ENCODE results near the gene PAPOLA. TPM values are rescaled to one million over a fixed set of nuclear protein-coding genes. Genes with fewer than 3 reads are reported as not detected.

The PAPOLA gene
- total RNA-seq, 3 donors from 2014 or later, result 110 to 254 (median 187) TPM

DNA sequence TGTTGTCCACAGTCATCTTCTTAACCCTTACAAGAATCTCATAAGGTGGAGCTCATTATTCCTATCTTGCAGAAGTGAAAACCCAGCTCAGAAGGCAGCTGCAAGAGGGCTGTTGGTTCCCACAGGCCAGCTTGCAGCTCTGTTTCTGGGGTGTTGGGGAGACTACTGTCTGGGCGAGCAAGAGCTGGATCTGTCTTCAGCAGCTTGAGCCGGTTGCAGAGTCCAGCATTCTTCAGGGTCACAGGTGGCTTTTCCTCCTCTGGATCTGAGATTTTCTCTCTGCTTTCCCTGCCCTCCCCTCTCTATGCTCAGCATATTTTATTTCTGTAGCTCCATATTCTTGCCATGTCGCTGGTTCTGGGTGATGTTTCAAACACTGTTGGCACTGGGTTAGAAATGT is 87.4 kb downstream of the PAPOLA start:
- H3K27ac ChIP-seq, result no peak overlapping the region
- no peaks in the 10 kb centered on the region for H3K36me3 ChIP-seq
- no peaks in the 10 kb centered on the region for H3K4me1 ChIP-seq
- intact Hi-C loops (cut with DNase I; ENCODE audit: low total_unique reads), result no loop called here
- H3K9me3 ChIP-seq, result no peaks in the 10 kb centered on the region
- peaks cover 0 to 37% of the 10 kb centered on the region in 2 donors for H3K27me3 ChIP-seq
- H3K4me3 ChIP-seq, result no peak overlapping the region
- TF ChIP-seq POLR2A (IDR thresholded peaks at IDR 0.05) (no peak), POLR2AphosphoS5 (IDR thresholded peaks at IDR 0.05) (no peak)
- TF ChIP-seq, protein P1, sequence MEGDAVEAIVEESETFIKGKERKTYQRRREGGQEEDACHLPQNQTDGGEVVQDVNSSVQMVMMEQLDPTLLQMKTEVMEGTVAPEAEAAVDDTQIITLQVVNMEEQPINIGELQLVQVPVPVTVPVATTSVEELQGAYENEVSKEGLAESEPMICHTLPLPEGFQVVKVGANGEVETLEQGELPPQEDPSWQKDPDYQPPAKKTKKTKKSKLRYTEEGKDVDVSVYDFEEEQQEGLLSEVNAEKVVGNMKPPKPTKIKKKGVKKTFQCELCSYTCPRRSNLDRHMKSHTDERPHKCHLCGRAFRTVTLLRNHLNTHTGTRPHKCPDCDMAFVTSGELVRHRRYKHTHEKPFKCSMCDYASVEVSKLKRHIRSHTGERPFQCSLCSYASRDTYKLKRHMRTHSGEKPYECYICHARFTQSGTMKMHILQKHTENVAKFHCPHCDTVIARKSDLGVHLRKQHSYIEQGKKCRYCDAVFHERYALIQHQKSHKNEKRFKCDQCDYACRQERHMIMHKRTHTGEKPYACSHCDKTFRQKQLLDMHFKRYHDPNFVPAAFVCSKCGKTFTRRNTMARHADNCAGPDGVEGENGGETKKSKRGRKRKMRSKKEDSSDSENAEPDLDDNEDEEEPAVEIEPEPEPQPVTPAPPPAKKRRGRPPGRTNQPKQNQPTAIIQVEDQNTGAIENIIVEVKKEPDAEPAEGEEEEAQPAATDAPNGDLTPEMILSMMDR (IDR thresholded peaks at IDR 0.05), result no peak
- DNase-seq (ENCODE audit: low spot score in 2 of 2), result no peak

DNA sequence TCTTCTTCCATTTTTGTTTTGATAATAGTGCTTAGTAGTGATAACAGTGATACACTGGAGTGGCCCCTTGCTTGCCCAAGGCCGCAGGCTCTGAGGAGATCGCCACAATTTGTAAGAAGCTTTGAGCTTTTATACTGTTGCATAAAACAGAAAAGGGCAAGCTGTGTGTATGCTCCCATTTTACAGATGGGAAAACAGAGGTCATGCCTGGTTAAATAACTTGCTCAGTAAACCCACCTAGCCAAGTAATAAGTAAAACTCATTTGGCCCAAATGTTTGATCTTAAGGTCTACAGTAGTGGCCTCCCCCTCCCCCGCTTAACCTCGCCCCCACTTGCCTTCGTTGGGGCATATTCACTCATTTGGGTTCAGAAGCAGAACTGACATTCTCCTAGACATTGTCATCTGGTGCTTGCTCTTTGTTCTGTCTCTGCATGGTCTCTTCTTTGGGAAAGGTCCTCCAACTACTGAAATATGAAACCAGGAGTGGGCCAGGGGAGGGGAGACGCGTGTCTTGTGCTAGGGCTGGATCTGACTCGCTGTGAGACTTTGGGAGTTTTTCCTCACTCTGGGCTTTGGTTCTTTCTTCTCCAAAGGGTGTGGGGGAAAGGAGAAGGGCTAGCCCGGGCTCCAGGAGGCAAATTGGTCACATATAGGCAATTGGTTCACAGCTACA is 88.1 kb downstream of the PAPOLA start:
- Histone ChIP-seq H3K4me1 (no peaks in the 10 kb centered on the region), H3K36me3 (no peaks in the 10 kb centered on the region), H3K27me3 (peaks cover 0 to 32% of the 10 kb centered on the region in 2 donors), H3K4me3 (no peak overlapping the region), H3K9me3 (no peaks in the 10 kb centered on the region), H3K27ac (no peak overlapping the region)
- no peak for DNase-seq (ENCODE audit: low spot score in 2 of 2)
- intact Hi-C loops (cut with DNase I; ENCODE audit: low total_unique reads), result no loop called here
- TF ChIP-seq POLR2AphosphoS5 (IDR thresholded peaks at IDR 0.05), result no peak
- no peak for TF ChIP-seq POLR2A (IDR thresholded peaks at IDR 0.05)
- TF ChIP-seq, protein P1 (IDR thresholded peaks at IDR 0.05), result no peak

DNA sequence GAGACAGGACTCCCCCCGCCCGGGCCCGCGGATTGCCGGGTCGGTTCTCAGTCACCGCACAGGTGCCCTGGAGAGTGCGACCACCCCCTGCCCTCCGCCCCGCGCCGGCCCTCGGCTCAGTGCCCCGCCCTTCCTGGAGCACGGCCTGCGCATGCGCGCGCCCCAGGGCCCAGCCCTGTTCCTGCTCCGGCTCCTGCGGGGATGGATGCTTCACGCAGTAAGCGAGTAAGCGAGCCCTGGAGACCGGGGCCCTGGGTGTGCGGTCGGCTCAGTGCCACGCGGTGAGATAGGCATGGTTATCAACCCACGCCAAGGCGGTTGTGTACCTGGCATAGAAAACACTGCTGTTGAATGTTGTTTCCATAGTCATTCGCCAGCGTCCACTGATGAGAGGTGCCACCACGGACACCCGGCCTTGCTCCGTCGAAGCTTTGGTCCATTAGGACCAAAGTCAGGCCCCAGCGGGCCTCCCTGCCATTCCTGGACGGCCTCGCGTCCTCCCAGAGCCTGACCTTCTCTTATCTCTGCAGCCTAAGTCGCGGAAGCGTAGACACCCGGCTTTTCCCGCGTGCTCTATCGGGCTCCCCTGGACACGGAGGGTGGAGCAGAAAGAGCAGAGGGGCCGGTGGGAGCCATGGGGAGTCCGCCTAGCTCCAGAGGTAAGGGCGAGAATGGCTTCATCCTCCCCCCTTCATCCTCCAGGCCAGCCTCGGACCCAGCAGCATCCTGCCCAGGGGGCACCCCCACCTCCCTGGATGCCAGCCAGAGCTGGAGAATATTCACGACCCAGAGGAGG is 90.6 kb downstream of the PAPOLA start:
- intact Hi-C loops (cut with DNase I; ENCODE audit: low total_unique reads), result no loop called here
- peaks cover 0 to 20% of the 10 kb centered on the region in 2 donors for H3K27me3 ChIP-seq

DNA sequence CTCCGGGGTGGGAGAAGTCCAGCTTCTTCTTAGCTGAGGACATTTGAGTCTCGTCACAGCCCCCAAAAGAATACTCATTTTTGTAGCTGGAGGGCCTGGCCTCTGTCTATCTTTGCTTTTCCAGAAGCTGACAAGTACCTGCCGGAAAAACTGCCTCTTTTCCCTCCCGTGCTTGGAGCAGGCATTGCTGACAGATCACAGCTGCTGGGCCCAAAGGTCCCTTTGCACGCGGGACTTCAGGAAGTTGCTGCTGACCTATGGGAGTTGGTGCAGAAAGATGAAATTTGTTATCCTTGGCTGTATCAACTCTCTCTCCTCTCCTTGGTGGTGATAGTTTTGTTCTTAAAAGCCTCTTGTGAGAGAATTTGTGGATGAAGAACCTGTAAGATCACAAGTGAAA is 92.8 kb downstream of the PAPOLA start:
- peaks cover 0 to 20% of the 10 kb centered on the region in 2 donors for H3K27me3 ChIP-seq
- H3K36me3 ChIP-seq, result no peaks in the 10 kb centered on the region
- no peak overlapping the region for H3K4me3 ChIP-seq
- intact Hi-C loops (cut with DNase I; ENCODE audit: low total_unique reads), result loop anchor here (5.0 kb wide), 1 partner anchor 1017 kb away; no protein-coding TSS in a partner anchor
- DNase-seq (ENCODE audit: low spot score in 2 of 2), result no peak
- no peak overlapping the region for H3K27ac ChIP-seq
- TF ChIP-seq POLR2AphosphoS5 (IDR thresholded peaks at IDR 0.05) (no peak), POLR2A (IDR thresholded peaks at IDR 0.05) (no peak)
- TF ChIP-seq, protein P1 (IDR thresholded peaks at IDR 0.05), result no peak
- no peaks in the 10 kb centered on the region for H3K4me1 ChIP-seq
- no peaks in the 10 kb centered on the region for H3K9me3 ChIP-seq

More for the DNA sequence above, 90.6 kb downstream of the PAPOLA start:
- H3K4me1 ChIP-seq, result no peaks in the 10 kb centered on the region
- peak overlapping the region; percentile 19 to 55 (median 21) for H3K4me3 ChIP-seq
- H3K27ac ChIP-seq, result no peak overlapping the region
- no peaks in the 10 kb centered on the region for H3K9me3 ChIP-seq
- no peaks in the 10 kb centered on the region for H3K36me3 ChIP-seq
- DNase-seq (ENCODE audit: low spot score in 2 of 2), result no peak
- no peak for TF ChIP-seq POLR2A (IDR thresholded peaks at IDR 0.05)
- no peak for TF ChIP-seq POLR2AphosphoS5 (IDR thresholded peaks at IDR 0.05)
- TF ChIP-seq, protein P1 (IDR thresholded peaks at IDR 0.05), result no peak

DNA sequence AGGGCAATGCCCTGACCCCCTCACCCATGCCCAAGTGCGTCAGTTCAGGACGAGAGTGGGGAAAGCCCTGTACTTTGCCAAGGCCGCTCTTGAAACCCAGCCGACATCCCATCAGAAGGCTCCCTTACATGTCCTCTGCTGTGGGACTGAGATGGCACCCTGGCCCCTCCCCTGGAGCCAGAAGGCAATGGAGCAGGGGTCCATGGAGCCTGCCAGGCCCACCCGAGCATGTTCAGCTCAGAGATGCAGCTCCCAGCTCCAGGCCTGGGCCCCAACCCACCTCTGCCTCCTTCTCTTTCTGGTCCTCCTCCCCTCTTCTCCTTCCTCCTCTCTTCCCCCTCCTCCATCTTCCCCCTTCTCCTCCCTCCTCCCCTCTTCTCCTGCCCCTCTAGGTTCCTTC is 95.5 kb downstream of the PAPOLA start:
- TF ChIP-seq POLR2AphosphoS5 (IDR thresholded peaks at IDR 0.05) (no peak), POLR2A (IDR thresholded peaks at IDR 0.05) (no peak)
- TF ChIP-seq, protein P1 (IDR thresholded peaks at IDR 0.05), result no peak
- H3K9me3 ChIP-seq, result no peaks in the 10 kb centered on the region
- intact Hi-C loops (cut with DNase I; ENCODE audit: low total_unique reads), result loop anchor here (5.0 kb wide), 1 partner anchor 1015 kb away; no protein-coding TSS in a partner anchor
- H3K4me1 ChIP-seq, result no peaks in the 10 kb centered on the region
- H3K27ac ChIP-seq, result no peak overlapping the region
- peaks cover 0 to 11% of the 10 kb centered on the region in 2 donors for H3K27me3 ChIP-seq
- no peak for DNase-seq (ENCODE audit: low spot score in 2 of 2)
- H3K36me3 ChIP-seq, result no peaks in the 10 kb centered on the region
- no peak overlapping the region for H3K4me3 ChIP-seq

All from breast epithelium (tissue), 4 donors.